ENCODE data around the gene RAB1B.

The RAB1B gene

GRCh38 chr11:66230978-66231377, 37.5 kb upstream of the RAB1B start:
- no peak for TF ChIP-seq ZFX (IDR thresholded peaks at IDR 0.05)
- TF ChIP-seq CTCF (conservative IDR thresholded peaks at IDR 0.05) = no peak

GRCh38 chr11:66231561-66231960, 36.9 kb upstream of the RAB1B start:
- TF ChIP-seq CTCF (conservative IDR thresholded peaks at IDR 0.05) (no peak), ZFX (IDR thresholded peaks at IDR 0.05) (no peak)
- no peak overlapping the region for H3K27ac ChIP-seq

More at GRCh38 chr11:66230978-66231377, 37.5 kb upstream of the RAB1B start:
- H3K27ac ChIP-seq = no peak overlapping the region

- TF ChIP-seq ZFX (IDR thresholded peaks at IDR 0.05) (no peak), CTCF (conservative IDR thresholded peaks at IDR 0.05) (no peak)
- H3K27ac ChIP-seq = no peak overlapping the region; the same call in 1 of the 2 replicates
Observed at GRCh38 chr11:66232769-66233168, 35.7 kb upstream of the RAB1B start.

GRCh38 chr11:66233301-66233700, 35.1 kb upstream of the RAB1B start:
- H3K27ac ChIP-seq = no peak overlapping the region
- TF ChIP-seq CTCF (conservative IDR thresholded peaks at IDR 0.05) (no peak), ZFX (IDR thresholded peaks at IDR 0.05) (no peak)

- TF ChIP-seq ZFX (IDR thresholded peaks at IDR 0.05) (no peak), CTCF (conservative IDR thresholded peaks at IDR 0.05) (no peak)
- no peak overlapping the region for H3K27ac ChIP-seq
Observed at GRCh38 chr11:66235141-66235540, 33.3 kb upstream of the RAB1B start.

- TF ChIP-seq CTCF (conservative IDR thresholded peaks at IDR 0.05) = no peak
- TF ChIP-seq ZFX (IDR thresholded peaks at IDR 0.05) = no peak
- H3K27ac ChIP-seq = no peak overlapping the region
Observed at GRCh38 chr11:66237867-66238266, 30.6 kb upstream of the RAB1B start.

- no peak overlapping the region for H3K27ac ChIP-seq
- TF ChIP-seq CTCF (conservative IDR thresholded peaks at IDR 0.05) (no peak), ZFX (IDR thresholded peaks at IDR 0.05) (no peak)
Observed at GRCh38 chr11:66238786-66239413, 29.5 kb upstream of the RAB1B start.
